Hindlimb muscle (tissue), 1 donor: ENCODE measurements around the gene HMBS. TPM values are rescaled to one million over a fixed set of nuclear protein-coding genes. Genes with fewer than 3 reads are reported as not detected.
"Not testable (repeated sequence)": the region's sequence is repeated elsewhere in the genome, so short reads cannot be mapped to it uniquely, and the experiment has no call there.

Experiments used
- DNase-seq: peaks from one replicate; pipeline ENCODE4 v3.0.0-alpha.2; 2013
- polyA plus RNA-seq: library from polyadenylated mRNA; unstranded; fragments of 120-200 nt; gene quantifications from one replicate; pipeline ENCODE4 v1.2.1, GENCODE V29; 2013; ENCODE audit not compliant: insufficient read length

HMBS gene
- 19.7 TPM for polyA plus RNA-seq

DNA sequence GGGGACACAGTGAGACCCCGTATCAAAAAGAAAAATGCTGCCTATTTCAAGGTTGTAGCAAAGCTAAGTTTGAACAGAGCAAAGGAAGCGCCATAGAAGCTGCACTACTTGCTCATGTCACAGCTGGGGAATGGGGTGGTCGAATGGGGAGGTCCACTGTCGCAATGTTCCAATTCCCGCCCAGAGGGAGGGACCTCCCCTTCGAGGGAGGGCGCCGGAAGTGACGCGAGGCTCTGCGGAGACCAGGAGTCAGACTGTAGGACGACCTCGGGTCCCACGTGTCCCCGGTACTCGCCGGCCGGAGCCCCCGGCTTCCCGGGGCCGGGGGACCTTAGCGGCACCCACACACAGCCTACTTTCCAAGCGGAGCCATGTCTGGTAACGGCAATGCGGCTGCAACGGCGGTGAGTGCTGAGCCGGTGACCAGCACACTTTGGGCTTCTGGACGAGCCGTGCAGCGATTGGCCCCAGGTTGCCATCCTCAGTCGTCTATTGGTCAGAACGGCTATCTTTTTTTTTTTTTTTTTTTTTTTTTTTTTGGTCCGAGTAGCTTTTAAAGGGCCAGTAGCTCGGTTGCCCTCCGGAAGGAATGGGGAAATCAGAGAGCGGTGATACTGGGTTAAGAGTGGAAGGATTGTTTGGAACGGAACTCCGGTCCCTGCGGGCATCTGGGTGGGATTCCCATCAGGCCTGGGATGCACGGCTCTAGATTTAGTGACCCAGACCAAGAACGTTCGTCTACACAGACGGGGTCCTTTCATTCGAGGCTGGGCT lies at the start of gene HMBS:
HMBS (plus strand) TSS at position 219 of the 774 bp plus-strand sequence; CDS start at position 372, 153 bp downstream.
- DNase-seq, result peak; percentile 97

- DNase-seq, result no peak
These were observed 45.8 kb upstream of the HMBS start for GRCh38 chr11:119038884-119039283.

- DNase-seq, result not testable (repeated sequence)
These were observed 45.2 kb upstream of the HMBS start for GRCh38 chr11:119039471-119039870.

GRCh38 chr11:119041821-119042514 lies 42.7 kb upstream of the HMBS start:
- no peak for DNase-seq

- DNase-seq, result no peak
These were observed 41.8 kb upstream of the HMBS start for GRCh38 chr11:119042927-119043326.

GRCh38 chr11:119044708-119045107 lies 40.0 kb upstream of the HMBS start:
- no peak for DNase-seq

DNA sequence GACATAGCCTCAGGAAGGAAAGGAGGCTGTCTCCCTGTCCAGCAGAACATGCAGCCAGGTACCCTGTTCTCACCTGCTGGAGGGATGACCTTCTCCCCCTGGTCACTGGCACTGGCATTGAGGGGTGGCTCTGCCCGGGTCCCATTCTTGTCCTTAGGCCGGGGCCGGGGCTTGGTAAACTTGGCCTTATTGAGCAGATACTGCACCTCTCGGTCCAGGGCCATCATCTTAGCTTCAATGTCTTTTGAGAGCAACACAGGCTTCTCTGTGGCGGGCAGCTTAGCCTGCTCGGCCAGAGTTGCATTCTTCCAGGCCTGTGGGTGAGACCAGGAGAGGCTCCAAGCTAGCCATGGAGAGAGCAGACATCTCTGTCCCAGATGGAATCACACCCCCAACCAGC lies 38.2 kb upstream of the HMBS start:
- DNase-seq, result no peak

- DNase-seq, result no peak
These were observed 37.5 kb upstream of the HMBS start for GRCh38 chr11:119047205-119047604.

- DNase-seq, result no peak
These were observed 36.0 kb upstream of the HMBS start for GRCh38 chr11:119048644-119049043.

DNA sequence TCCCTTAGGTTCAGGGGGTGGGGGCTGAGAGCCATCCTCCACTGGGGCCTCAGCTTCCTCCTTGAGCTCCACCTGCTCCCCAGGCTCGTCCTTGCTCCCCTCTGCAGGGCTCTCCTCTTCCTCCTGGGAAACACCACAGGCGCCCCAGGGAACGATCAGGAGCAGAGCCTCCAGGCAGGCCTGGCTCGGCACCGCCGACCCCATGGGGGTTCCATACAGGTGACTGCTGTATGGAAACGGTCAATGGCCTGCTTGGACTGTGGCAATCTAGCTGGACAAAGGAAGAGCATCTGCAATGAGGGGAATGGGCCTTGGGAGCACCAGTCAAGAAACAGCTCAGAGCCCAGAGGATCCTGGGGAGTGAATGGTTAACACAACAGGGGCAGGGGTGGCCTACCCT lies 35.6 kb upstream of the HMBS start:
- no peak for DNase-seq

DNA sequence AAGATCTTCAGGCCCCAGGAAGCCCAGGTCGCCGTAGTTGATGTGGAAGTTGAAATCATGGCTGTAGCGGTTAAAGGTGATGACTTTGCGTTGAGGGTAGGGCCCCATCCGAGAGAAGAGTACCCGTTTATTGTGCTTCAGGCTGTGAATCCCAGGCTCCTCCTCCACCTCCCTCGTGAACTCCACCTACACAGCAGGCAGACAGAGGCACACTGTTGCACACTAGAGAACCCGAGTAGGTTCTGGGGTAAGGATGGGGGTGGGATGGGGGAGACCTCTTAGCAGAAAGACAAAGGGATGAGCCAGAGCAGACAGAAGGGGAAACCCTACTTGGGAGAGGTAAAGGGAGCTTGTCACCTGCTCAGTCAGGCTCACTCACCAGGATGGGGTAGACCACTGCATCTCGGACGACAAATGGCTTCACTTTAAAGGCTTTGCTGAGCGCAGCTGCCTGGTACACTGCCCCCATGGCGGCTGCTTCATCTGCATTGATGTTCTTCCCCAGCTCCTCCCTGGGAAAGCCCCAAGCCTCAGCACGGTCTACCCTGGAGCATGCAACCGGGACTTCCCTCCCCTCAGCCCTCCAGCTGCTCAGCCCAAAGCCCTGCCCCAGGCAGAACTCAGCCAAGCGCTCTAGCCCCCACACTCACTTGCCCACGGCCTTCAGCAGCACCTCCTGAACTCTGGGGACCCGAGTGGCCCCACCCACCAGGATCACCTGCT lies 33.1 kb upstream of the HMBS start:
- DNase-seq, result no peak

GRCh38 chr11:119052163-119052814 lies 32.4 kb upstream of the HMBS start:
- DNase-seq, result no peak

- DNase-seq, result no peak
These were observed 30.3 kb upstream of the HMBS start for GRCh38 chr11:119054418-119054817.

GRCh38 chr11:119055901-119056300 lies 28.8 kb upstream of the HMBS start:
- no peak for DNase-seq

DNA sequence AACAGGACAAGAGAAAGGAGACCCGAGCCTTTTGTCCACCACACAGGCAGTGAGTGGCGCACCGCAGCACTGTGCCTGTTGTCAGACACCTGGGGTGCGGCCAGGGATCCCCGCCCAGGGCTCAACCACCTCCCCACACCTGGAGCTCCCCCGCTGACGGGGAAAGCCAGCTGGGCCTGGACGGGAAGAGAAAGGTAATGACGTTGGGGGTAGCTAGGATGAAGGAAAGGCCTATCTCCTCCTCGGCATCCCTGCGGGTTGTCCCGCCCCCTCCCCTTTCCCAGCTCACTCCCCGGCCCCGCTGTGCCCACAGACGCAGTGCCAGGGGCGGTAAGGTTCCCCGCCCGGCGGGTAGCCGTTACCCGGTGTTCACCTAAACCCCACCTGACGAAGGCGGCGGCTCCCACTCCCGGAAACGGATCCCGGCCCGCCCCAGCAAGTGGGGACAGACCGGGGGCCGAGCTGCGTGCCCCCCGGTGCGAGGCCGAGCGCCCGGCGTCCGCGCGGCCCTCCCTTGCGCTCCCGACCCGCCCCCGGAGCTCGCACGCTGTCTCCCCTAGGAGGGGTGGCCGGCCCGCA lies 28.2 kb upstream of the HMBS start:
- DNase-seq, result no peak

GRCh38 chr11:119057000-119057769 lies 27.5 kb upstream of the HMBS start, which contains the start of gene HYOU1:
HYOU1 (minus strand) TSS chr11:119057205; CDS start chr11:119056160, 1,045 bp downstream.
- peak; percentile 96 for DNase-seq

GRCh38 chr11:119059128-119059527 lies 25.6 kb upstream of the HMBS start:
- not testable (repeated sequence) for DNase-seq

DNA sequence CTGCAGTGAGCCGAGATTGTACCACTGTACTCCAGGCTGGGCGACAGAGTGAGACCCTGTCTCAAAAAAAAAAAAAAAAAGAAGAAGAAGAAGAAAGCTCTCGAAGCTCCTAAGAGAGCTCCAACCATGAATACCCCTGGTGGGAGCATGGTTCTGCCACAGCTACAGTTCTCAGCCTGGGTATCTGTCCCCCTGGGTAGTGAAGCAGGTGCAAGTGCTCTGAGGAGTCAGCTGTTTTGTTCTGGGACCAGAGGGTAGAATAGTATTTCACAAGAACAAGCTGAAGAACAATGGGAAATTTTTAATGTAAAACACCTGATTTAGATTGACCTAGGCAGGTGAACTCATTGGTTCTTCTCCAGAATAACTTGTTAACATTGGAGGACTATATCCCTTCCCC lies 23.4 kb upstream of the HMBS start:
- no peak for DNase-seq

DNA sequence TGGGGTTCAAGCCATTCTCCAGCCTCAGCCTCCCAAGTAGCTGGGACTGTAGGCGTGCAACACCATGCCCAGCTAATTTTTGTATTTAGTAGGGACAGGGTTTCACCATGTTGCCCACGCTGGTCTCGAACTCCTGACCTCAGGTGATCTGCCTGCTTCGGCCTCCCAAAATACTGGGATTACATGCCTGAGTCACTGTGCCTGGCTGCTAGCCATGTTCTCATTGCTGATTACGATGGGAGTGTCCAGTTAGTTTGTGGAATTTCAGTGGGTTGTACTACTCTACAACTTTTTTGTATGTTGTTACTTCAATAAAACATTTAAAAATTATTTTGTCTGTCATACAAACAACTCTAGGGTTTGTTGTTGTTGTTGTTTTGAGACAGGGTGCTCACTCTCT lies 21.9 kb upstream of the HMBS start:
- no peak for DNase-seq

- no peak for DNase-seq
These were observed 19.3 kb upstream of the HMBS start for GRCh38 chr11:119065369-119065768.
